Iris pigment epithelial cell (primary cell): ENCODE measurements around the gene ZNF467.

Experiments used
- DNase-seq: peaks from one replicate; pipeline ENCODE4 v3.0.0-alpha.2; 2011; ENCODE audit warnings: low read depth

Gene ZNF467

DNA sequence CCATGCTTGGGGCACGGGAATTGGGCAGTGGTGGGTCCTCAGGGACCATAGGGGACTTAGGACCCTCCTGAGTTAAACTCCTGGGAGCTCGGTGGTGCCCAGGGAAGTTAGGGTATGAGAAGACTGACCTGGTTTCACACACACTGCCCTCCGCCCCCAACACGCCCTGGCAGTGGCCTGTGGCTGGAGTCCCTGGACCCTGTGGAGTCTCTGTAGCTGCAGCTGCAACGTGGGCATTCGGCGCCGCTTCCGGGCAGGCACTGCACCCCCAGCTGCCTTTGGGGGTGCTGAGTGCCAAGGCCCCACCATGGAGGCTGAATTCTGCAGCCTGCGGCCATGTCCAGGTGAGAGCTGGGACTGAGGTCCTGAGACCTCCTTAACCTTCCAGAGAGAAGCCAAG, 34.9 kb upstream of the ZNF467 start:
- no peak for DNase-seq

DNA sequence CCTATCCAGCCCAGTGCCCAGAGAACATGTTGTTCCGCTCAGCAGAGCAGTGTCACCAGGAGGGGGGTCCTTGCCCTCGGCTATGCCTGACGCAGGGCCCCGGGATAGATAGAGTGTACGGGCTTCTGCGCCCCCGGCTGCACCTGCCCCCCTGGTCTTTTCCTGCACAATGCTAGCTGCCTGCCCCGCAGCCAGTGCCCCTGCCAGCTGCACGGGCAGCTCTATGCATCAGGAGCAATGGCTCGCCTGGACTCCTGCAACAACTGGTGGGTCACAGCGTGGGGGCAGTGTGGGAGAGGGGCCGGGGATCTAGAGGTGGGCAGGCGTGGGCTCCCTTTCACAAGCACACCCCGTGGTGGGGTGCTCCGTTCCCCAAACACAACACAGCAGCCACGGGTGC, 33.3 kb upstream of the ZNF467 start:
- DNase-seq: no peak

DNA sequence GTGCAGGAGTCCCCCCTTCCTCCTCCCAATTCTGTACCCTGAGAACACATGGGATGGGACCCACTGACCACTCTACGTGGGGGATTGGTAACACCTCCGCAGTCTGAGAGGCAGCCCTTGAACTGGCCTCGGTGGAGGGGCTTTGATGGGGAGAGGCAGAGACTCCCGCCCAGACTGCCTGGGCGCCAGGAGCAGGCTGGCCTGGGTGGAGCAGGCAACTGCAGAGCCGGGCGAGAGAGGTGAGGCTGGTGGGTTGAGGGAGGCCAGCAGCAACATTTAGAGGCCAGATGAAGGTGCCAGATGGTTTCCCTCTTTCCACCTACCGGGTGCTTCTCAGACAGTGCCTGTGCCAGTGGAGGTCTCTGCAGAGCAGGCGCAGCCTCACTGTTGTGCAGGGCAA, 30.7 kb upstream of the ZNF467 start:
- DNase-seq: no peak

DNA sequence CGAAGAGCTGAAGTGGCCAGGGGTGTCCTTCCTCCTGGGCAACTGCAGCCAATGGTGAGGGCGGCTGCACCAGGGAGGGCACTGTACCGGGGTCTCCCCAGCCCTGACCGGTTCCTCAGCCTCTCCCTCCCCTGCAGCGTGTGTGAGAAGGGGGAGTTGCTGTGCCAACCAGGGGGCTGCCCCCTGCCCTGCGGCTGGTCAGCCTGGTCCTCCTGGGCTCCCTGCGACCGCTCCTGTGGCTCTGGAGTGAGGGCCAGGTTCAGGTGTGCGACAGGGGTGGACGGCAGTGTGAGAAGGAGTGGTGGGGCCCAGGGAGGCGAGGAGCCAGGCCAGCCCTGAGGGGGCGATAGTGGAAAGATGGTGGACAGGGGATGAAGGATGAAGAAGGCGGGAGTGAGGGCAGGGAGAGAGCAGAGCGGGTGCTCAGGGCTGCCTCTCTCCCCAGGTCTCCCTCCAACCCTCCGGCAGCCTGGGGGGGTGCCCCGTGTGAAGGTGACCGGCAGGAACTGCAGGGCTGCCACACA, 30.2 kb upstream of the ZNF467 start:
- no peak for DNase-seq

DNA sequence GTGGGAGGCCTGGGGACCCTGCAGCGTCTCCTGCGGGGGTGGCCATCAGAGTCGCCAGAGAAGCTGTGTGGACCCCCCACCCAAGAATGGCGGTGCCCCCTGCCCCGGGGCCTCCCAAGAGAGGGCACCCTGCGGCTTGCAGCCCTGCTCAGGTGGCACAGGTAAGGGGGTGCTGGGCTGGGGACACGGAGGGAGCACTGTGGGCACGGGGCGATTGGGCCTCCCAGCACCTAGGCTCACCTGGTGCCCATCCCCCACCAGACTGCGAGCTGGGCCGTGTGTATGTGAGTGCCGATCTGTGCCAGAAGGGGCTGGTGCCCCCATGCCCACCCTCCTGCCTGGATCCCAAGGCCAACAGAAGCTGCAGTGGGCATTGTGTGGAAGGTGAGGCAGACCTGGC, 29.6 kb upstream of the ZNF467 start:
- DNase-seq: no peak

DNA sequence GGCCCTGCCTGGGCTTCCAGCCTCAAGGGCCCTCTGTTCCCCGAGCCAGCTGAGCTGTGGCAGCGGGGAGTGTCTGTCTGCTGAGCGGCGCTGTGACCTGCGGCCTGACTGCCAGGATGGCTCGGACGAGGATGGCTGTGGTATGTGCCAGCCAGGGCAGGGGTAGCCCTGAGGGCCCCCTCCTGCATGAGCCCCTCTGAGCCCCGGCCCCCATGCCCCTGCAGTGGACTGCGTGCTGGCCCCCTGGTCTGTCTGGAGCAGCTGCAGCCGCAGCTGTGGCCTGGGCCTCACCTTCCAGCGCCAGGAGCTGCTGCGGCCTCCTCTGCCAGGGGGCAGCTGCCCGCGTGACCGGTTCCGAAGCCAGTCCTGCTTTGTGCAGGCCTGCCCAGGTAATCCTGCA, 28.4 kb upstream of the ZNF467 start:
- DNase-seq: no peak

DNA sequence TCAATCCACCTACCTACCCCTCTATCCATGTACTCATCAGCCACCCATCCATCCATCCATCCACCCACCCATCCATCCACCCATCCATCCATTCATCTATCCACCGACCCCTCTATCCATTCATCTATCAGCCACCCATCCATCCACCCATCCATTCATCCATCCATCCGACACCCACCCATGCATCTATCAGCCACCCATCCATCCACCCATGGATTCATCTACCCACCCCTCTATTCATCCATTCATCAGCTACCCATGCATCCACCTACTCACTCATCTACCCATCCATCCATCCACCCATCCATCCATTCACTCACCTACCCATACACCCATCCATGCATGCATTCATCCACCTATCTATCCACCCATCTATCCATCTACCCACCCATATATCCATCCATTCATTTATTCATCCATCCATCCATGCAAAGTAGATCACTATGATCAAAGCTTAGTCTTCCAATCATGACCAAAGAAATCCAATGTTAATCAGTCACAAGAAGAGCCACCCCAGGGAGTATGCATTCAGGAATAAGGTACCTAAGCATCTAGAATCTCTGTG, 27.7 kb upstream of the ZNF467 start:
- no peak for DNase-seq

DNA sequence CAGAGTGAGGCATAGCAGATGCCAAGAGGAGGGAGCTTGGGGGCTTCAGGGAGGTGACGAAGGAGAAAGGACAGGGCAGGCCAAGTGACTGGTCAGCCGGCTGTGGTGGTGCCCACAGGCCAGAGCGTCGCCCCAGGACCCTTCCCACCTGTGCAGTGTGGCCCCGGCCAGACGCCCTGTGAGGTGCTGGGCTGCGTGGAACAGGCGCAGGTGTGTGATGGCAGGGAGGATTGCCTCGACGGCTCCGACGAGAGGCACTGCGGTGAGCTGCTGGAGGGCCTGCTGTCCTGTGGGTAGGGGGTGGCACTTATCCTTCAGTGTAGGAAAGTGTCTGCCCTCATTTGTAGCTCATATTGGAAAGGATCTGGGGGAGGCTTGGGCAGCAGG, 26.8 kb upstream of the ZNF467 start:
- no peak for DNase-seq

DNA sequence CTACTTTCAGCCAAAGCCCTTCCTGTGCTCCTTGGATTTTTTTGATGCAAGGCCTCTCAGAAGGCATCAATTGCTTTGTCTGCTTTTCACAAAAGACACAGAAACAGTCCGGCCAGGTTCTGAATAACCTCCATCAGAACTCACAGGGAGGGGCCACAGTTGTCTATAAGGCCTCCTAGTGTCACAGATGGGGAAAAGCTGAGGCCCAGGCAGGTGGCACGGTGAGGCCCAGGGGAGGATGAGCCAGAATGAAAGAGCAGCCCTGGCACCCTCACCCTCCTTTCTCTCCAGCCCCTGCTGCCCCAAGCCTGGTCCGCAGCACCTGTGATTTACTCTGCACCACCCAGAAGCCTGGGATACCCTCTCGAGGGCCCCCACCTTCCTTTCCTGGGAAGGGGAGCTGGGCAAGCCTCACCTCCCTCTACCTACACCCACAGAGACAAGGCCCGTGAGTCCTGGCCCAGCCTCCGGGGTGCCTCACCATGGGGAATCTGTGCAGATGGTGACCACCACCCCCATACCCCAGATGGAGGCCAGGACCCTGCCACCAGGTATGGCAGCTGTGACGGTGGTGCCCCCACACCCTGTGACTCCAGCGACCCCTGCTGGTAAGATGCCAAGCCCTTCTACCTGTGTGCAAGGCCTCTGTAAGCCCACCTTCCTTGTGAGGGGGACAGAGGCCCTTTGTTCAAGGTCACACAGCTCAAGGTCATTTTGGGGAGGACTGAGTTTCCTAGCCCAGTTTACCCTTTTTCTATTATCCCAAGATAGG, 26.2 kb upstream of the ZNF467 start:
- no peak for DNase-seq

DNA sequence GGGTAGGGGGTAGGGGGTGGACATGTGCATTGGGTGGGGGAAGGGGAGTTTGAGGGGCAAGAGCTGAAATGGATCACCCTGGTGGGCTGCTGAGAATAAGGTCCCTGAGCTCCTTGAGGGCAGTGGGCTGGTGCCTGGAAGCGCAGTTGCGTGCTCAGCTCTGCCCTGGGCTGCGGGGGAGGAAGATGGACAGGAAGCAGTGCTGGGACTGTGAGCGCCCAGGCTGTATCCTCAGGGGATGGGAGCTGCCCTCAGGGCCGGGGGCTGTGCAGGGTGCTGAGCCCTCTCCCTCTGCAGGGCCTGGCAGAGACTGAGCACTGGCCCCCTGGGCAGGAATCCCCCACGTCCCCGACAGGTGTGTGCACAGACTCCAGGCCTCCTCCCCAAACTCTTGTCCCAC, 24.4 kb upstream of the ZNF467 start:
- DNase-seq: no peak

DNA sequence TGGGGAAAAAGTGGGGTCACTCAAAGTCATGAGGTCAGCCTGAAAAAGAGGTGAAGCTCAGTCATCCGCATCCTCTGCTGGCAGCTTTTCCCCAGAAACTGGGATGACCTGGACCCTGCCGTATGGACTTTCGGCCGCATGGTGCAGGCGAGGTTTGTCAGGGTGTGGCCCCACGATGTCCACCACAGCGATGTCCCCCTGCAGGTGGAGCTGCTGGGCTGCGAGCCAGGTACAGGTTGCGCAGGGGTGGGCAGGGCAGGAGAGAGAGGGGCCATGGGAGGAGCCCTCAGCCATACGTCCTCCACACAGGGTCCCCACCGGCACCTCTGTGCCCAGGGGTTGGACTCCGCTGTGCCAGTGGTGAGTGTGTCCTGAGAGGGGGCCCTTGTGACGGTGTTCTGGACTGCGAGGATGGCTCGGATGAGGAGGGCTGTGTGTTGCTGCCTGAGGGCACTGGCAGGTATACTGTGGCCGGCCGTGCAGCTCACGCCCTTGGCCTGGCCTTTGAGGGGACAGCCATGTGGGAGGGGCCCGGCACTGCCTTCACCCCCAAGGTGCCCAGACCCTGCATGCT, 23.0 kb upstream of the ZNF467 start:
- no peak for DNase-seq

DNA sequence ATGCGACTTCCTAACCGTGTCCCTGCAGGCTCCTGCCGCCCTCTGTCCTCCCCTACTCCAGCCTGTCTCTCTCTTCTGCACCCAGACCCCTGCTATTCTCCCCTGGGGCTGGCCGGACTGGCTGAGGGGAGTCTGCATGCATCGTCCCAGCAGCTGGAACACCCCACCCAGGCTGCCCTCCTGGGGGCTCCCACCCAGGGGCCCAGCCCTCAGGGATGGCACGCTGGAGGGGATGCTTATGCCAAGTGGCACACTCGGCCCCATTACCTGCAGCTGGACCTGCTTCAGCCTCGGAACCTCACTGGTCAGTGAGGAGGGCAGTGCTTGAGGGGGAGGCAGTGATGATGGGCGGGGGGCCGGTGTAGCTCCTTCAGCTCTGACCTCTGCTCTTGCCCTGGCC, 21.7 kb upstream of the ZNF467 start:
- no peak for DNase-seq

DNA sequence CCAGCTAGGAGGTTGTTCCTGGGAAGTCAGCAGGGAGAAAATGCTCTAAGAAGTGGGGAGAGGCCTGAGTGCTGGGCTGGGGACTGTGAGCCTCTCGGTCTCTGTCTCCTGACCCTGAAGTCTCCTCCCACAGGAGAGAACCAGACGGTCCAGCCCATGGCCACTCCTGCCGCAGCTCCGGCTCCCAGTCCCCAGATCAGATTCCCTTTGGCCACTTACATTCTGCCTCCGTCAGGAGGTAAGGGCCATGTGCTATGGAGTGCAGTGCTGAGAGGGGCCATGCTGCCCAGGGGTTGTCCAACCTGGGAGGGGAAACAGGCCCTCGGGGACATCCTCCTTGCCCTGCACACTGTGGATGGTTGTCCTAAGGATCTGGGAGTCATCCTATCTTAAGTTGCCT, 21.3 kb upstream of the ZNF467 start:
- DNase-seq: no peak

DNA sequence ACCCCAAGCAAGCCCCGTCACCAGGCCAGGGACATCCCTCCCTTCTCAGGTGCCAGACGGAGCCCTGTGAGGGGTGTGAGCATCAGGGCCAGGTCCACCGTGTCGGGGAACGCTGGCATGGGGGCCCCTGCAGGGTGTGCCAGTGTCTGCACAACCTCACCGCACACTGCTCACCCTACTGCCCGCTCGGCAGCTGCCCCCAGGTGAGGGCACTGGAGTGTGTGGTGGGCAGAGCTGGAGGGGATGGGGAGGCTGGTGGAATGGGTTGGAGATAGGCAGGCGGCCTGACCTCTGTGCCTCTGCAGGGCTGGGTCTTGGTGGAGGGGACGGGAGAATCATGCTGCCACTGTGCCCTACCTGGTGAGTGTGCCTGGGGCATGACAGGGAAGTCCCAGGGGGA, 19.9 kb upstream of the ZNF467 start:
- no peak for DNase-seq

DNA sequence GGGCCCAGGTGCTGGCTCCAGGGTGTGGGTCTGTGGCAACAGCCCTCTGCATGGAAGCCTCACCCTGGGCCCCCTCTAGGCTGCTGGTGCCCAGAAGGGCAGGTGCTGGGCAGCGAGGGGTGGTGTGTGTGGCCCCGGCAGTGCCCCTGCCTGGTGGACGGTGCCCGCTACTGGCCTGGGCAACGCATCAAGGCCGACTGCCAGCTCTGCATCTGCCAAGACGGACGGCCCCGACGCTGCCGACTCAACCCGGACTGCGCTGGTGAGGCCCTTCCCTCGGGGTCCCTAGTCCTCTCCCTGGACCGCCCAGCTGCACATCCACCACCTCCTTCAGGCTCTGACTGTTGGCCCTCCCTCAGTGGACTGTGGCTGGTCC, 18.8 kb upstream of the ZNF467 start:
- DNase-seq: no peak

DNA sequence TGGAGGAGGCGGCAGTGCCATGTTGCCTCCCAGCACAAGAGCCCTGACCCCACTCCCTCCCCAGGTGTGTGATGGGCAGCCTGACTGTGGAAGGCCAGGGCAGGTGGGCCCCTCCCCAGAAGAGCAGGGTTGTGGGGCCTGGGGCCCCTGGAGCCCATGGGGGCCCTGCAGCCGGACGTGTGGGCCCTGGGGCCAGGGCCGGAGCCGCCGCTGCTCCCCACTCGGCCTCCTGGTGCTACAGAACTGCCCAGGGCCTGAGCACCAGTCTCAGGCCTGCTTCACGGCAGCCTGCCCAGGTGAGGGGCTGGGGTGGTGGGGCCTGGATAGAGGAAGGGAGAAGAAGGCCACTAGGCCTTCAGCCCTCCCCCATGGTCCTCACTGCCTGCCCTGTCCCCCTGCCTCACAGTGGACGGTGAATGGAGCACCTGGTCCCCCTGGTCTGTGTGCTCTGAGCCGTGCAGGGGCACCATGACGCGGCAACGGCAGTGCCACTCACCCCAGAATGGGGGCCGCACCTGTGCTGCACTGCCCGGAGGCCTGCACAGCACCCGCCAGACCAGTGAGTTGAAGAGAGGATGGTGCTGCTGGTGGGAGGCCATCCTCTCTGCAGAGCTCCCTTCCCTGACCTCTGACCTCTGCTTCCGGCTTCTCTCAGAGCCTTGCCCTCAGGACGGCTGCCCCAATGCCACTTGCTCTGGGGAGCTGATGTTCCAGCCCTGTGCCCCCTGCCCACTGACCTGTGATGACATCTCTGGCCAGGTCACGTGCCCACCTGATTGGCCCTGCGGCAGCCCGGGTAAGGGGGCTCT, 18.2 kb upstream of the ZNF467 start:
- DNase-seq: no peak

DNA sequence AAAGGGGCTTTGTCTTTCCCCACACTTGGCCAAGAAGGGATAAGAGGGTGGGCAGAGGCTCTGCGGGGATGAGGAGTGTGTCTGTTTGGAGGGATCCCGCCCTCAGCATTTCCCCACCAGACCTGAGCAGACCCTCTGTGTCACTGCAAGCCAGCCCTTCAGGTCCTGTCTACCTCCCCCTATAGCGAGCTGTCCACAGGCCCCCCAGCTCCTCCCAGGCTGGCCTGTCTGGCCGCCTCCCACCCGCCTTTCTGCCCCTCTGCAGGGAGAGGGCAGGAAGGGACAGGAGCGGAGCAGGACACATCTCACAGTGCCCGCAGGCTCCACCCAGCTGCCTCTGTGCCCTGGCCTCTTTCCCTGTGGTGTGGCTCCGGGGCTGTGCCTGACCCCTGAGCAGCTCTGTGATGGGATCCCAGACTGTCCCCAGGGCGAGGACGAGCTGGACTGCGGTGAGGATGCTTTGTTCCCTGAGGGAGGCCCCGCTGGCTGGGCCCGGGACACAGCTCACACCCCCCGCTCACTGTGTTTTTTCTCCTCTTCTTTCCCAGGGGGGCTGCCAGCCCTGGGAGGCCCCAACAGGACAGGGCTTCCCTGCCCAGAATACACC, 17.5 kb upstream of the ZNF467 start:
- no peak for DNase-seq

DNA sequence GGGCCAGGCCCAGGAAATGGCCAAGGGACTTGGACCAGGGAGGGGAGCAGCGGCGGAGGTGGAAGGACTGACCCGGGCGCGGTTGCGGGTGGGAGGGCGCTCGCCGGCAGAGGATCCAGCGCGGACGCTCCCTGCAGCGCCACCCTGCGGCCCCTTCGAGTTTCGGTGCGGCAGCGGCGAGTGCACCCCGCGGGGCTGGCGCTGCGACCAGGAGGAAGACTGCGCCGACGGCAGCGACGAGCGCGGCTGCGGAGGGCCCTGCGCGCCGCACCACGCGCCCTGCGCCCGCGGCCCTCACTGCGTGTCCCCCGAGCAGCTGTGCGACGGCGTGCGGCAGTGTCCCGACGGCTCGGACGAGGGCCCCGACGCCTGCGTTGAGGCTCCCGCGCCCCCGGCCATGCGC, 16.8 kb upstream of the ZNF467 start:
- peak; percentile 14 for DNase-seq

DNA sequence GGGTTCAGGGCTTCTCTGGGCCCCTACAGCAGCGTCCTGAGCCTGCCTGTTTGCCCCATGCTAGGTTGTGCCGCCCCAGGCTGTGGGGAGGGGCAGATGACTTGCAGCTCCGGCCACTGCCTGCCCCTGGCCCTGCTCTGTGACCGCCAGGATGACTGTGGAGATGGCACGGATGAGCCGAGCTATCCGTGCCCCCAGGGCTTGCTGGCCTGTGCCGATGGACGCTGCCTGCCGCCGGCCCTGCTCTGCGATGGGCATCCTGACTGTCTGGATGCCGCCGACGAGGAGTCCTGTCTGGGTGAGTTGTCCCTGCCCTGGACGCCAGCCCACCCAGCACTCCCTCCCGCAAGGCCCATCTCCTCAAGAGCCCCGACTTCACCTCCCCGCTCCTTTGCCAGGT, 15.7 kb upstream of the ZNF467 start:
- DNase-seq: no peak

DNA sequence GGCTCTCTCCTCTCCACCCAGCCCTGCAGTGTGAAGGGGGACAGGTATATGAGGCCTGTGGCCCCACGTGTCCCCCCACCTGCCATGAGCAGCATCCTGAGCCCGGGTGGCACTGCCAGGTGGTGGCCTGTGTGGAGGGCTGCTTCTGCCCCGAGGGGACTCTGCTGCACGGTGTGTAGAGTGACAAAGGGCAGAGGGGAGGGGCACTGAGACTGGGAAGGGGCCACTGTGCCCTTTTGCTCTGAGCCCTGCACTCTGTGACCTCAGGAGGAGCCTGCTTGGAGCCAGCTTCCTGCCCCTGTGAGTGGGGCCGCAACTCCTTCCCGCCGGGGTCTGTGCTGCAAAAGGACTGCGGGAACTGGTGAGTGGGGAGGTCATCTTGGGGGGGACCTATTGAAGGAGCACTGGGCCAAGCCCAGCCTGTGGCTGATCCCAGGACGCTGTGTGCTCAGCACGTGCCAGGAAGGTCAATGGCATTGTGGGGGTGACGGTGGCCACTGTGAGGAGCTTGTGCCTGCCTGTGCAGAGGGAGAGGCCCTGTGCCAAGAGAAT, 15.0 kb upstream of the ZNF467 start:
- no peak for DNase-seq

DNA sequence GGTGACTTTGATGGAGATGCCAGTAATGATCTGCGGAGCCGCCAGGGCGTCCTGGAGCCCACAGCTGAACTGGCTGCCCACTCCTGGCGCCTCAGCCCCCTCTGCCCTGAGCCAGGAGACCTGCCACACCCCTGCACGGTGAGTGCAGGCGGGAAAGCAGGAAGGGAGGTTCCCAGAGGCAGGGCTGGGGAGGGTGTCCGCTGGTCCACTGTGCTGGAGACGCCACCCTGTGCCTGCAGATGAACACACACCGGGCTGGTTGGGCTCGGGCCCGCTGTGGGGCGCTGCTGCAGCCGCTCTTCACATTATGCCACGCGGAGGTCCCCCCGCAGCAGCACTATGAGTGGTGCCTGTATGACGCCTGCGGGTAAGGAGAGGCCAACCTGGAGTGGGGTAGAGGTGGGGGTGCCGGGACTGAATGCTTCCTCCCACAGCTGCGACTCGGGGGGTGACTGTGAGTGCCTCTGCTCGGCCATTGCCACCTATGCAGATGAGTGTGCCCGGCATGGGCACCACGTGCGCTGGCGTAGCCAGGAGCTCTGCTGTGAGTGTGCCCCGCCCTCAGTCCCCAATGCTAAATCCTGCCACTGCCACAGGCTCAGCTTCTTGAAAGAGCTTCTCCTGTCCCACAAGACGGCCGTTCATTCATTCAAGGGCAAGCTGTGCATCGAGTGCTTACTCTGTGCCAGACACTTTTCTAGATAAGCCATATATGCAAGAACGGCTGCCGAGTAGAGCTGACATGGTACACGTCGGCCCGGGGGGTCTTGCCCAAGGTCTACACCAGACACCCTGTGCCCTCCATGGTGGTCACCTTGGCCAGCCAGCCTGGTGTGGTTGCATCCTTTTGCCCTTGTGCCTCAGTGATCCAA, 14.3 kb upstream of the ZNF467 start:
- no peak for DNase-seq
